ENCODE measurements around the gene APOBR.
"Not testable (repeated sequence)": the region's sequence is repeated elsewhere in the genome, so short reads cannot be mapped to it uniquely, and the experiment has no call there.

The APOBR gene

DNA sequence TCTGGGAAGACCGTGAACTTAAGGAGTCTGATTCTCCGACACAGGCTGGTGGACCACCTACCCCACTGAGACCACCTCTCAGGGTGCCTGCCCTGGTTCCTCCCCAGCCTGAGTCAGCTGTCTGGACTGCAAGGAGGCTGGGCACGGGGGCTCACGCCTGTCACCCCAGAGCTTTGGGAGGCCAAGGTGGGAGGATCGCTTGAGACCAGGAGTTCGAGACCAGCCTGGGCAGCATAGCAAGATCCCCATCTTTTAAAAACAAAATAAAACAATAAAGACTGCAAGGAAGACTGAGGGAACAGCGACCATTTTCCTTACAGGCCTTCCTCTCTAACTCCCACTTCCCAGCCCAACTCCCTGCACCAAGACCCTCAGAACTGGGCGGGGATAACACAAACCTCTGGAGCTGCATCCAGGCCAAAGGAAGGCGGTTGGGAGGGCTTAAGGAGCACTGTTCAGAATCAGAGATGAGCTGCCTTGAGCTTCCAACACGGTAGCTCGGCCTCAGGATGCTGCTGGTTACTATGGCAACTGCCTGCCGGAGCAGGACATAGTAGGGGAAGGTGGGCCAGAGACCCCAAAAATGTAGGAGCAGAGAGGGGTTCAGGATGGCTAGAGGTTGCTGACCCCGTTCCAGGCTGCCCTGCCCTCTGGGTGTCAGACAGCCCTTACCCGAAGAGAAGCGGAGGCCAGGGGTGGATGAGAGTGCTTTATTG is 4.4 kb downstream of the APOBR start:
- DNase-seq (ENCODE audit: low read depth in 2 of 2): no peak

DNA sequence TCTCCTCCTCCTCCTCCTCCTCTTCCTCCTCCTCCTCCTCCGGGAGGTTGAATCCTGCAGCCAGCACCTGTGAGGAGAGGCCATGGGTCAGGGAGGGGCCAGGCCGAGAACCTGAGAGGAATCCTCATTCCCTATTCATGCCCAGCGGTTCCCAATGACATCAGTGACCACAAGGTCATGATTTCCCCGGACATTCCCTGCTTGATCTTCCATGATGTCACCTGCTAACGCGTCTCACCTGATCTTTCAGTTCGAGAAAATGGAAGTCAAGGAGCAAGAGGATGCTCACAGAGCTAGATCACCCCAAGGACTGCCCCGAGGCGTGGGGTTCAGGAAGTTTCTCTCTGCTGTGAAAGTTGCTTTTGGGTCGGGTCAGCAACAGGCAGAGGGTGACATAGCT is 5.4 kb downstream of the APOBR start:
- DNase-seq (ENCODE audit: low read depth in 2 of 2): no peak

DNA sequence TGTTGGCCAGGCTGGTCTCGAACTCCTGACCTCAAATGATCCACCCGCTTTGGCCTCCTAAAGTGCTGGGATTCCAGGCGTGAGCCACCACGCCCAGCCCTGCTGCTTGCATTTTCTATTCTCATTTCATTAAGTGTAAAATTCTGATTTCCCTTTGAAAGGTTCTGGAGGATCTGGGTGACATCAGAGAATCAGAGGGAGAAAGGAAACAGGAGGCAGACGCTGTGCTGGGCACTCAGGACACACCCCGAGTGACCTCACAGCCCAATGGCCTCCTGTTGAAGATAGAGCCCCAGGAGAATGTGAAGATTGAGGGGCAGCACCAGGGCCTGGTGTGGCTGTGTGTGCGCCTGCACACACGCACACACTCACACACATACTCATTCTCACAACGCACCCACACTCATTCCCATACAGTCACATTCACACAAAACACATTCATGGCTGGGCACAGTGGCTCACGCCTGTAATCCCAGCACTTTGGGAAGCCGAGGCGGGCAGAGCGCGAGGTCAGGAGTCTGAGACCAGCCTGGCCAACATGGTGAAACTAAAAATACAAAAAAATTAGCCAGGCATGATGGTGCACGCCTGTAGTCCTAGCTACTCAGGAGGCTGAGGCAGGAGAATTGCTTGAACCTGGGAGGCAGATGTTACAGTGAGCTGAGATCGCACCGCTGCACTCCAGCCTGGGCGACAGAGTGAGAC is 6.2 kb downstream of the APOBR start:
- DNase-seq (ENCODE audit: low read depth in 2 of 2): not testable (repeated sequence)

DNA sequence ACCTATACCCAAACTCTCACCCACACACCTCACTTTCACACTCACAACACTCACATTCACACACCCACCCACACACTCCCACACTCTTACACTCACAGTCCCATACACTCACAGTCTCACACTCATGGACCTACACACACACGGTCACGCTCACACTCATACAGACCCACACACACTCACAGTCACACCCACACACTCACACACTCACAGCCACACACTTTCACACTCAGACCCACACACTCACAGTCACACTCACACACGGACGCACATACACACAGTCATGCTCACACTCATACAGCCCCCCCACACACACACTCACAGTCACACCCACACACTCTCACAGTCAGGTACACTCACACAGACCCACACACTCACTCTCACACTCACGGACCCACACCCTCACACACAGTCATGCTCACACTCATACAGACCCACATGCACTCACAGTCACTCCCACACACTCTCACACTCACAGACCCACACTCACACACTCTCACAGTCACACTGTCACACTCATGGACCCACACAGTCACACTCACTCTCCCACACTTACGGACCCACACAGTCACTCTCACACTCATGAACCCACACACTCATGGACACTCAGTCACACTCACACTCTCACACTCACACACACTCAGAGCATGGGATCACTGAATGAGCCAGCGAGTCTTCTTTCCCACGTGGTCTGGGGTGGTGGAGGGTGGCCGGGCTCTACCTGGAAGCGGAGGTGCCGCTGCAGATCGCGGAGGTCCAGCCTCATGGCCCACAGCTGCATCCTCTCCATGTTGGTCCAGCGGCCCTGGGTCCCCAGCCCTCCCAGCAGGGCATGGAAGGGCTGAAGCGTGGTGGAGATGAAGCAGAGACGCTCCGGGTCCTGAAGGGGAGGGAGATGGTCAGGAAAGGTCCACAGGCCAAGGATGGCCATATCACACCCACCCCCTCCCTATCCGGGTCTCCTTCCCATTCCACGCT is 7.1 kb downstream of the APOBR start:
- DNase-seq (ENCODE audit: low read depth in 2 of 2): no peak

DNA sequence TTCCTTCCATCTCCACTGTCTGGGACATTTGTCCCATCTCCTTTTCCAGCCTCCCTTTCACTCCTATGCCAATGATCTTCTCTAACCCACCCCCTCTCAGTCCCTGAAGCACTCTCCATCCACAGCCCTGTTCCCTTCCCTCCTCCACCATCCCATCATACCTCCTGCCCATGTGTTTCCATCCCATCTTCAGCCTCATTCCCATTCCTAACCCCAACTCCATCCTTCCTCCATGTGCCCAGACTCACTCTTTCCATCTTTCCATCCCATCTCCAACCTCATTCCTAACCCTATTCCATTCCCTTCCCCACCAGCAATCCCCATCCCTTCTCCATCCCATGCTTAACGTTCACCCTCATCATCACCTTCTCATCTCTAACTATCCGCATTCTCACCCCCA is 7.8 kb downstream of the APOBR start:
- DNase-seq (ENCODE audit: low read depth in 2 of 2): no peak

DNA sequence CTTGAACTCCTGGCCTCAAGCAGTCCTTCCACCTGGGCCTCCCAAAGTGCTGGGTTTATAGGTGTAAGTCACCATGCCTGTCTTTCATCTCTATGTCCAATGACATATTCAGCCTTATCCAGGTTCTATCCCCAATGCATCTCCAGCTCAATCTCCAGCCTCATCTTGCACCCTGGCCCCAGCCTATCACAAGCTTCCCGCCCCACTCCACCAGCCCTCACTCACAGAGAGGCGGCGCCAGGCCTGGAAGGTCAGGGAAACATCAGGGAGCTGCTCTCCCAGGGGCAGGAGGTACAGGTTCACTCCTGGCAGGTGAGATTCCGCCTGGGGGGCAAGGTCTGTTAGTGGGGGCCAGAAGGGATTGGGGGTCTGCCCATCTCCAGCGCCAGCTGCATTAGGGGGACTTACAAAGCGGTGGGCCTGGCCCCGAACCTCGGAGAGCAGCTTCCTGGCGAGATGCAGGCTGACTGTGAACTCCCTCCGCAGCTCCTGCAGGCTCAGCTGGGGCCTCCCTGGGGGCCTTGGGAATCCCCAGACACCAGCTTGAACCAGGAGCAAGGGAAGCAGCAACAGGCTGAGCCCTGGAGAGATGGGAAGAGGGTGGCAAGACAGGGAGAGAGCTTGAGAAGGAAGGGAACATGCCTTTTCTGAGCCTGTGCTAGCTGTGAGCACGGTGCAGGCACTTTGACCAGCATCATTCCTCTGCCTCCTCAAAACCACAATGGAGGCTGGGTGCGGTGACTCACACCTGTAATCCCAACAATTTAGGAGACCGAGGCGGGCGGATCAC is 9.2 kb downstream of the APOBR start:
- DNase-seq (ENCODE audit: low read depth in 2 of 2): no peak

DNA sequence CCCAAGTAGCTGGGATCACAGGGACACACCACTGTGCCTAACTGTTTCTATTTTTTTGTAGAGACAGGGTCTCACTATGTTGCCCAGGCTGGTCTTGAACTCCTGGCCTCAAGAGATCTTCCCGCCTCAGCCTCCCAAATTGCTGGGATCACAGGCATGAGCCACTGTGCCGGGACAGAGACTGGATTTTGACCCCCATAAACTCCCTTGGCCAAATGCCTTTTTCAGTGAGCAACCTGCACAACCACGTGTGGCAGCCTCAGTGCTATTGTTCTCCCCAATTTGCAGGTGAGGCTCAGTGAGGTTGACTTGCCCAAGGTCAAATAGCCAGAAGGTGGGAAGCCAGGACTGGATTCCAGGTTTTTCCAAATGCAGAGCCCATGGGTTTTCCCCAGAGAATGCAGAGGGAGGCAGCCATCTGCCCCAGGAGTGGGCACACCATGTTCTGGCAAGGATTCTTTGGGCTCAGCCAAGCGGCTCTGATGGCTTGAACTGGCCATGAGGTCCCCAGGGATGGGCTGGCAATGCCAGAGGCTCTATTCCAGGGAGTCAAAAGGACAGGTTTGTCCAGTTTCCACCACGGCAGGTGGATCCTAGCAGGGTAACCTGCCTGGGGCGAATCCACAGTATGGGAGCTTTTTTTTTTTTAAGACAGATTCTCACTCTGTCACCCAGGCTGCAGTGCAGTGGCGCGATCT is 10.4 kb downstream of the APOBR start:
- DNase-seq (ENCODE audit: low read depth in 2 of 2): no peak

DNA sequence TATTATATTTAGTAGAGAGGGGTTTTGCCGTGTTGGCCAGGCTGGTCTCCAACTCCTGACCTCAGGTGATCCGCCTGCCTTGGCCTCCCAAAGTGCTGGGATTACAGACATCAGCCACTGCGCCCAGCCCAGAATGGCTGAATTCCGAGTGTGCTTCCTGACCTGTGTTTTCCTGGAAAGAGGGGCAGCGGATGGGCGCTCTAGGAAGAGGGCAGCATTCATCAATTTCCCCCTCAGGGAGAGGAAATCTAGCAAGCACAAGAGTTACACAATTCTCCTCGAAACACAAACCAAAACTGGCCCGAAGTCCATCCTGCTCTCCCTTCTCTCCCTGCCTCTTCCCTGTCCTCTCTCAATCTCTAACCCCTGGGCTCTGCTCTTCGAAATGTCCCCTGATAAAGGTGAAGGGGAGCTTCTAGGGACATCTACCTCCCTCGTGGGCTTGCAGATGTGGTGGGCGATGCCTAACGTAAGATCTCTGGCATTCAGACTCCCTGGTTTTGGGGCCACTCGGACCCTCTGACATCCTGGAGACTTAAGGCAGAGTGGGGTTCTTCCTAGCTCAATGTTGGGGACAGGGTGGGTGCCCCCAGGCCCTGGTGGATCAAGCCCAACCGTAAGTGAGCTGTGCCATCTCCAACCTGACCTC is 11.2 kb downstream of the APOBR start:
- no peak for DNase-seq (ENCODE audit: low read depth in 2 of 2)

DNA sequence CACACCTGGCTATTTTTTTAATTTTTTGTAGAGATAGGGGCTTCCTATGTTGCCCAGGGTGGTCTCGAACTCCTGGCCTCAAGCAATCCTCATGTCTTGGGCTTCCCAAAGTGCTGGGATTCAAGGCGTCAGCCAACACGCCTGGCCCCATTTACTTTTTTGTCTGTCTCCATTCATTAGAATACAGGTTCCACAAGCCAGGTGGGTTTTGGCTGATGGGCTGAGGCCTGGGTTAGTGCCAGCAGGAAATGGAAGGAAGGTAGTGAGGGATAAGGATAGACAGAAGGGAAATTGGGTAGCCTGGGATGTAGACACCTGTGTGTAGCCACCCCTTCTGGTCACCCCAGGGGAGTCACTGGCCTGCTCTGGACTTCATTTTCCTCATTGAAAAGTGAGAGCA is 16.6 kb downstream of the APOBR start:
- no peak for DNase-seq (ENCODE audit: low read depth in 2 of 2)

DNA sequence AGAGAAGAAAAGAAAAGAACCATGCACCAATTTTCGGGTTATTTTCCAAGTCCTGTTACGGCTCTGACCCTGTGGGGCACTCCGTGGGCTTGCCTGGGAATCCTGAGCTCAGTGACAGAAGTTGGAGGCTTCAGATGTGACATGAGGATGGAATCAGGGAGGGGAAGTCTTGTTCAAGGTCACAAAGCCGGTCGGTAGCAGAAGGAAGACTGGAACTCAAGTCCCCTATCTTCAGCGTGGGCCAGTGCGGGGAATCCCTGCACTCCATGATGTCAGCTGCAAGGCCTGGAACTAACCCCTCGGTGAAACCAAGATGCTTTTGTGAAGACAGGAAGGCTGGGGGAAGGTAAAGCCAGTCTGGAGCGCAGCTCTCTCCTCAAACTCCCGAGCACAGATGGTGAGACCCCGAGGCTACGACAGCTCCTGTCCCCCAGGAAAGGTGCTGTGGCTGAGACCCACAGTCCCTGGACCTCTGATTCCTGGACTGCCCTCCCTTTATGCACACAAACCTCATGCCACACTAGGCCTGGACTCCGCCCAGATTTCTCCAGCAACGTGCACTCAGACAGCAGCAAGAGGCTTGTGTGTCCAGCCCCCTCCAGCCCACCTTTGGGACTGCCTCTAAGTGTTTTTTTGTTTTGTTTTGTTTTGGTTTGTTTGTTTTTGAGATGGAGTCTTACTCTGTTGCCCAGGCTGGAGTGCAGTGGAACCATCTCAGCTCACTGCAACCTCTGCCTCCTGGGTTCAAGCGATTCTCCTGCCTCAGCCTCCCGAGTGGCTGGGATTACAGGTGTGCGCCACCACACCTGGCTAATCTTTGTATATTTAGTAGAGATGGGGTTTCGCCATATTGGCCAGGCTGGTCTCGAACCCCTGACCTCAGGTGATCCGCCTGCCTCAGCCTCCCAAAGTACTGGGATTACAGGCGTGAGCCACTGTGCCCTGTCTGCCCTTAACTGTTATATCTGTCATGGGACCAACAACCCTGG is 17.7 kb downstream of the APOBR start:
- no peak for DNase-seq (ENCODE audit: low read depth in 2 of 2)

DNA sequence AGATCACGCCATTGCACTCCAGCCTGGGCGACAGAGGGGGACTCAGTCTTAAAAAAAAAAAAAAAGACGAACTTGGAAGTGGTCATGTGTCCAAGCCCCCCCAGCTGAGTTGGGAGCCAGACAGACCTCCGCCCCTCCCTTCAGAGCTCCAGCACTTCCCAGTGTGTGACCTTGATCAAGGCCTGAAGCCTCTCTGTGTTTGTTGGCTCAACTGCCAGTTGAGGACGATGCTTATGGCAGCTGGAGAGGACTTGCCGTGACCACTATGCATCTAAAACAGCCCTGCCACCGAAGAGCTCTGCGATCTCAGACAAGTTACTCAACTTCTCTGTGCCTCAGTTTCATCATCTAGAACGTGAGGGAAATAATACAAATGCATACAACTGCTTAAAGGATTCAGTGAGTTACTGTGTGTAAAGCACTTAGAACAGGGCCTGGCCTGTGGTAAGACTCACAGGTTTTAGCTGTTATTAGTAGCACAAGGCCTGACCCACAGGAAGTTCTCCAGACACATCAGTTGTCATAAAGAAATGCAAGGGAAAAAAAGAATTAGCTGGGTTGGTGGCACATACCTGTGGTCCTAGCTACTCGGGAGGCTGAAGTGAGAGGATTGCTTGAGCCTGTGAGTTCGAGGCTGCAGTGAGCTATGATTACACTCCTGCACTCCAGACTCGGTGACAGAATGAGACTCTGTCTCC is 19.2 kb downstream of the APOBR start:
- DNase-seq (ENCODE audit: low read depth in 2 of 2): no peak

DNA sequence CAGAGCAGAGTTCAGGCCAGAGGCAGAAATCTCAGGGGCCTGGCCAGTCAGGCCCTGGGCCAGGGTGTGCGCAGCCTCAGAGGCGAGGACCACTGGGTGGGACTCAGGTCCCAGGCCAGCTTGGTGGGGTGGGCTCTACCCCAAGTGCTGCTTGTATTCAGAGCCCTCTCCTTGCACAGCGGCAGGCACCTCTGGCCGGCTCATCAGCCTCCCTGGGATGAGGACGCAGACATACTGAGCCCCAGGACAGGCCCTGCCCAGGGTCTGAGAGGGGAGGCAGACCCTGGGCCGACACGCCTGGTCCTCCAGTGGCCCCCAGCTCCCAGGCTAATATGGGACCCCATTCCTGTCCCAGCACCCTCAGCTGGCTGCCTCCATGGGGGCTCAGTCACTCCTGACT is 19.8 kb downstream of the APOBR start:
- DNase-seq (ENCODE audit: low read depth in 2 of 2): no peak

DNA sequence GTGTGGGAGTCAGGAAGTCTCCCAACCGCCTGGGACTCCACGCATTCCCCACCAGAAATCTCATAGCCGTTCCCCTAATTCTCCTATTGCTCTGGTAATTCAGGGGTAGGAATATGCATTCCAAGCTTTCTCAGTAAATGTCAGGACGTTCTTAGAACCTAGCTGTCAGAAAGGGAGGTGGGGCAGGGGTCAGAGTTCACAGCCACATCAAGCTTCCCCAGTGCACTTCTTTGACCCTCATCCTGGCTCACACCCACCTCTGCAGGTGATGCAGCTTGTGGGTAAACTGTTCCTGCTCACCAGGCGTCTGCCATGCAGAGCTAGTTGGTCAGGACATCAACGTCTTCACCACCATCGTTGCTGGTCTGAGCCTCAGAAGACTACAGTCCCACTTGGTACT is 26.2 kb downstream of the APOBR start:
- no peak for DNase-seq (ENCODE audit: low read depth in 2 of 2)

DNA sequence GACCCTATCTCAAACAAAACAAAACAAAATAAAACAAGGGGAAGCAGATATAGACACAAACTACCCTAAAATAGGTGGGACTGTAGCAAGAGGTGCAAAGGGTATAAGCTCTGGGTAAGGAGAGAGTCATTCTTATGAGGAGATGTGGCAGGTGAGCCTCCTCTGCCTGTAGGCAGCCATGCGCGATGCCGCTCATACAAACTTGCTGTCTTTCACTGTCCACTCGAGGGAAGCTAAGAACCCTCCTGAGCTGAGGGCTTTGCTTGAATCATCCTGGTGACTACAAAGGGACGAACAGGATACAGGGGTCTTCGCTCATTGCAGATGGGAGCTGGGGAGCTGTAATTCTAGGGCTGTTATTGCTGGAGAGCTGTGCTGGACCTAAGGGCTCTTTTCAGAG is 27.0 kb downstream of the APOBR start:
- no peak for DNase-seq (ENCODE audit: low read depth in 2 of 2)

DNA sequence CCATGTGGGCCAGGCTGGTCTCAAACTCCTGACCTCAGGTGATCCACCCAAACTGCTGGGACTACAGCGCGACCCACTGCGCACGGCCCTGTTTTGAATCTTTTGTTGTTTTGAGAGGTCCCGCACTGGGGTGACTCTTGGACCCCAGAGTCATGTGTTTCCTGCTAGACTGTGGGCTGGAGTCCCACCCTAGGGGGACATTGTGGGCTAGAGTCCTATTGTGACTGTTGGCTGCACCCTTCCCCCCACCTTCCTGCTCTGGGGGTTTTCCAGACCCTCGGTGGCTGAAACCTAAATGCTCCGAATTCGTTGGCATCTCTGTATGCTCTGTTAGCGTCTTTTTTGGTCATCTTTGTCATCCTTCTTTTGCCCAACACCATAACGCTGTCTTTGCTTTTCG is 28.3 kb downstream of the APOBR start:
- DNase-seq (ENCODE audit: low read depth in 2 of 2): no peak

DNA sequence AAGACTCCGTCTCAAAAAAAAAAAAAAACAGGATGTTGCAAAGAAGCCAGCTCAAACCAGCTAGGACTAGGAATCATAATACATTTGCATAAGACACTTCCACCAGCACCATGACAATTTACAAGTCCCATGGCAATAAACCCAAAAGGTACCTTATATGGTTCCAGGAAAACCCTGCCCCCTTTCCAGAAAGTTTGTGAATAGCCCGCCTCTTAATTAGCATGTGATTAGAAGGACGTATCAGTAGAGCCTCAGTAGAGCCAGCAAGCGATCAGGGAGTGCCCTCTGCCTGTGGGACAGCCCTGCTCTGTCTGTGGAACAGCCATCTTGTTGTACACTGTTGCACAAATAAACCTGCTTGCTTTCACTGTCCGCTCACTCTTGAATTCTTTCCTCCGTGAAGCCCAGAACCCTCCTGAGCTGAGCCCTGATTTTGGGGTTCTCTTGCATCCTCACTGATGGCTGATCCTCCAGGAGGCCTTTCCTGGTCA is 30.3 kb downstream of the APOBR start:
- DNase-seq (ENCODE audit: low read depth in 2 of 2): no peak

DNA sequence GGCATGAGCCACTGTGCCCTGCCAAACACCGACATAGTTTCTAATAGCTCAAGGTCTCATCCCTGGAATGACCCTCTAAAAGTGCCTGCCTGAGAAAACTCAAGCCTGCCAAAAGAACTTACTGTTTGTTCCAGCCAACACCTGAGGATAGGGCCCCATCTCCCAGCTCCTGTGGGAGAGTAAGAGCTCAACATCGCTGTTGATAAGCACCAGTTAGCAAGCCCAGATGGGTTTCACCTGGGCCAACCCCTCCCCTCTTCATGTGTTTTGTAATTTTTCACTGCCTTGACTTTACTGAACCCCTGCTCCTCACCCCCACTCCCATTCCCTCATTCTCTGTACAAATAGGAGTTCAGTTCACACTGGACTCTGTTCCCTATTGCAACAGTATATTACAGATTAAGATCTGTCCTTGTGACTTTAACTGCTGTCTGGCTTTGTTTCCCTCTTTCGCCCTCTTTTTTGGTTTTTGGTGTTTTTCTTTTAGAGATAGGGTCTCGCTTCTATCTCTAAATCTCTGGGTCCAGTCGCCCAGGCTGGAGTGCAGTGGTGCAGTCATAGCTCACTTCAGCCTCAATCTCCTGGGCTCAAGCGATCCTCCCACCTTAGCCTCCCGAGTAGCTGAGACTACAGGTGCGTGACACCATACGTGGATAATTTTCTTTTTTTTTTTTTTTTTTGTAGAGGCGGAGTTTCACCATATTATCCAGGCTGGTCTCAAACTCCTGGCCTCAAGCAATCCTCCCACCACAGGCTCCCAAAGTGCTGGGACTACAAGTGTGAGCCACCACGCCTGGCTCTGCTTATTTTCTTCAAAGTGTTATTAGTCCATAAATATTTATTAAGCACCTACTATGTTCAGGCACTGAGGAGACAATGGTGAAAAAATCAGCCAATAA is 32.0 kb downstream of the APOBR start:
- DNase-seq (ENCODE audit: low read depth in 2 of 2): no peak

All from stimulated activated CD8-positive, alpha-beta memory T cell treated with anti-CD3 and anti-CD28 coated beads, Interleukin-7, amount 100 ng/mL, for 4 hours (primary cell).